ENCODE measurements around the gene HINT2.

The HINT2 gene

DNA sequence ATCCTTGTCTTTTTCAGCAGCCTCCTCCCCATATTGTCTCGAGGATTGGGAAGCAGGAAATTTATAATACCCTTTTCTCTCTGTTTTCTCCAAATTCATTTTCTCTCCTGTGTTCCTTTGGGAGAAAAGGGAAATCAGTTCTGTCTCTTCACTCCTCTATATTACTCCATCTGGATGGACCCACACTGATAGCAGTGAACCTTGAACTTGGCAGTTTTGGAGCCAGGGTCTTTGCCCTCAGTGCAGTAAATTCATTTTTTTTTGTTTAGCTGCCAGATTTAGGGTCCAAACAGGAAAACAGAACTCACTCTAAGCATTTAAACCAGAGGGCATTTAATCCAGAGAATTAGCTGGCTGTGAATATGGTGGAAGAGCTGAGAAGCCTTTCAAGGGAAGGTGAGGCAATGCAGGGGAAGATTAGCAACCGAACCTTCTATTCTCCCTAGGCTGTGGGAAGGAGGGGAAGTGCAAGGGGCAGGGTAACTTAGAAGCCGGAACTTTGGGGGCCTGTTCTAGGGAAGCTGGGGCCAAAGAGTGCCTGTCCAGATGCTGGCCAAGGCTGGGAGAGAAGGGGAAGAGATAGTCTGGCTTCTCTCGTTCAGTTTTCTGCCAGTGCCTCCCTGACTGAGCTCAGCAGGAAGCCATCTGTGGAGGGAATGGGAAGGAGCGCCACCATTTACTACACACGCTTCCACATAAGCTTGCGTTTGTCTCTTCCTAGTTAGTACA lies 39.8 kb downstream of the HINT2 start:
- no peak for DNase-seq (ENCODE audit: low spot score)

DNA sequence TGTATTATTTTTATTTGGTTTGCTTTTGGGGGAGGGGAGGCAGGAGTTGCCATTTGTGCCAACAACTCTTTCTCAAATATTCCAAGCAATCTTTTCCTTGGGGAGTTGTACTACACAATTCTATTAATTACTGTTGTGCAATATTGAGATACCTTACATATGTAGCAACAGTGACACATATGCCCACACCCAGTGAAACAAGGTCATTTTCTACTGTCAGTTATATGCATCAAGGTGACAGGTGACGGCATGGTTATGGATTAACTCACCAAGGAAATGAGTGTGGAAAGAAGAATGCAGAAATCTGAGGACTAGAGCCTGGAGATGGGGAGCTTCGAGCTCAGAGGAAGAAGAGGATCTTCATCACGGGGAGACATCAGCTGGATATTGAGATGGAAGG lies 42.9 kb downstream of the HINT2 start:
- DNase-seq (ENCODE audit: low spot score) = no peak

DNA sequence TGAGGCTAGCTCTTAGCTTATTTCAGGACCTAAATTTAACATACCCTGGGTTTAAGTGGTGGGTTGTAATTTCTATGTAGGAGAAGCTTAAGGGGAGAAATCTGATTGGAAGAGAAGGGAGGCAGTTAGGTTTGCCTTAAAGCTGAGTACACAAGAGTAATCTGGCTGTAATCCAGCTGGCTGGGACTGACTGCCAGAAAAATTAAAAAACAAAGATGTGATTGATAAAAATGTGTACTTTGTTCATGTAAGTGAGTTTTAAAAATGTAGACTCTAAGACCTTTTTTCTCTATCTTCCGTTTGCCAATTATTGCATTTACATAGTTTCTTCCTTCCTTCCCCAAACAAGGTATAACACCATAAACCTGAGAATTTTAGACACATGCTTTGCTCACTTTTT lies 43.3 kb downstream of the HINT2 start:
- DNase-seq (ENCODE audit: low spot score) = peak; percentile 26

DNA sequence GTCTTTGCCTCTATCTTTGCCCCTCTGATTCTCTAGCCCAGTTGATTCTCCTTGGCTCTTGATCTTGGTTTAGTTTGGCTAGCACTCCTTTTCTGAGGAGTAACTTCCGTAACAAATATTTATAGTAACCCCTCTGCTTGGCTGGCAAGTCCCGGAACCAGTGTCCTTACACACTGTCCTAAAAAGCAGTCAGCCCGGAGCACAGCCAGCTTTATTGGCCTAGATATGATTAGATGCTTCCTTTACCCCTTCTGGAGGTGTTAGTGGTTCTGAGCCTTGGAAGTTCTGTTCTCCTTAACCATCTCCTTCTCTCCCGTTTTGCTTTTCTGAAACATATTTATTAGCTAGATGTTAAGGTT lies 43.8 kb downstream of the HINT2 start:
- DNase-seq (ENCODE audit: low spot score) = no peak

DNA sequence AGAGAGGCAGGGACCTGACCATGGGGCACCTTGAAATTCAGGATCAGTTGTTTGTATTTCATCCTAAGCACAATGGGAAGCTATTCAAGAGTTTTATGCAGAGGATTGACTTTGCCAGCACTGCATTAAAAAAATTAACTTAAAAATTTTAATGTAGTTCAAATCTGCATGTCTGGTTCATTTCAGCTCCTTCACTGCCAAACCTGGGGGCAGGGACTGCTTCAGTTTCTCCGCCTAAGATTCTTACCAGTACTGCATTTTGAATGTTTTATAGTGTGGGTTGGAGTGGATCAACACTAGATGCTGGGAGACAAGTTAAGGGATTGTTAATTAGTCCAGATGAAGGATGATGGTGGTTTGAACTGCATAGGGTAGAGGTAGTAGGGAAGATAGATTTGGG lies 45.1 kb downstream of the HINT2 start:
- DNase-seq (ENCODE audit: low spot score) = no peak

DNA sequence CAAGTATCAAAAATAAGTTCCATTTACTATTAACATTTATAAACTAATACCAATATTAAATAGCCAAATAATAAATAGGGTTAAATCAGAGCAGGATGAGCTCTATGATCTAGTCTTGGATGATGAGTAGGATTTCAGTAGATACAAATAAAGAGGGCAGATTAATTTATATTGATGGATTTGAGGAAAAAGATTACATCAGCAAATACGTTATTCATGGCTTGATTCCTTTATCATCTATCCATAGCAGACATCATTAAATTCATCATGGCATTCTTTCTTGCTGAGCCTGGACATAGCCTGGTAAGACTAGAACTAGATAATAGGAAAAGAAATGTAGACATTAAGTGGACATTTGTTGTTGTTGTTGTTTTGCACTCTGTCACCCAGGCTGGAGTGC lies 47.4 kb downstream of the HINT2 start:
- no peak for DNase-seq (ENCODE audit: low spot score)

DNA sequence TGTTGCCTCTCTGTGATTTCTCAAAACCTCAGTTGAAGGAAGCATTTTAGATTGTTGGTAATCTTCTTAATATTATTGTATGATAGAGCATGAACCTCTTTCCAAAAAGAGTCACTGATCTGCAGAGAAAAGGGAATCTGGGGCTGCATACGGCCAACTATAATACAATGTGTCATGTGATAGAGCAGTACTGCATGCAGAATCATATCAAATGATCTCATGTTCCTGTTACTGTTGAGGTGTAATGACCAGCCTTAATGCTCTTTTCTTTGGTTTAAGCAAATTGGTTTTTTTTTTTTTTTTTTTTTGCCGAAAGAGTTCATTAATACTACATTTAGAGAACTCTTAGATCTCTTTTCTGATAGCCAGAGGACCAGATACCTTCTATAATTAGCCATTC lies 47.8 kb downstream of the HINT2 start:
- DNase-seq (ENCODE audit: low spot score) = no peak

DNA sequence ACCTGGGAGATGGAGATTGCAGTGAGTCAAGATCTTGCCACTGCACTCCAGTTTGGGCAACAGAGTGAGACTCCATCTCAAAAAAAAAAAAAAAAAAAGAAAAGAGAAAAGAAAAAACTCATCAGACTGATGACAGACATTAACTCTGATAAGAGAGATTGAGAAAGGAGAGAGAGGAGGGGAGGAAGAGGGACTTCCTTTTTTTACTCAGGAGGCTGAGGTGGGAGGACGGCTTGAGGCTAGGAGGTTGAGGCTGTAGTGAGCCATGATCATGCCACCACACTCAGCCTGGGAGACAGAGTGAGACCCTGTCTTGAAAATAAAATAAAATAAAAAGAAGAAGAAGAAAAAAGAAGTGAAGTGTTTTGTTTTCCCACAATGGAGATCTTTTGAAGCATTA lies 51.0 kb downstream of the HINT2 start:
- no peak for DNase-seq (ENCODE audit: low spot score)

DNA sequence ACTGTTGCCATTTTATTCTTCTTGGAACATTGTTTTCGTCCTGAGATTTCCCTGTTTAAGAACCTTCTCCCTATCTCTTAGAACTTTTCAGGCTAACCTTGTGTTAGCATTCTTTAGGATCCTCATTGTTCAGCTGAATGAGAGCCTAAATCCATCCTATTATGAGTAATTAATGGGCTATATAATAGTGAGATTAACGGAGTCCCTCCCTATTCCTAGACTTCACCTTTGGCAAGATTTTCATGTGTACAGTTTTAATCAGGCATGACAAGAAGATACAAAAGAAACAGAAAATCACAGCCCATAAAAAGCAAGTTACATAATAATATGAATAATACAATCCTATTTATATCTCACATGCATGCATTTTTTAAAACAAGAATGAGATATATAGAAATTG lies 51.7 kb downstream of the HINT2 start:
- no peak for DNase-seq (ENCODE audit: low spot score)
